WTC11 (cell line): Measurements from ENCODE around the gene TMC1. TPM values are rescaled to one million over a fixed set of nuclear protein-coding genes. Genes with fewer than 3 reads are reported as not detected.

Source experiments
- ATAC-seq: fragments of 200-7000 bp; cut with Tn5 transposase; 2 replicates; pipeline ENCODE4 v1.10.0; 2021; ENCODE audit warnings: mild to moderate bottlenecking, moderate library complexity
- CTCF ChIA-PET: fragments of 300-600 bp; sonication (Branson Sonifier 250); formaldehyde crosslinking; loops from one replicate; lab custom pipeline; 2021; ENCODE audit warnings: antibody characterized with exemption; lab: Charles Lee
- POLR2A ChIA-PET: fragments of 350-600 bp; sonication (Branson Sonifier 250); formaldehyde crosslinking; loops from one replicate; lab custom pipeline; 2021; ENCODE audit warnings: antibody characterized with exemption; lab: Charles Lee
- DNase-seq: peaks from one replicate; pipeline ENCODE4 v3.0.0; 2021; ENCODE audit warnings: low spot score
- H3K27ac Mint-ChIP-seq: 2 replicates; pipeline ENCODE4 v1.8.0; 2021; ENCODE audit warnings: mixed read lengths
- H3K27me3 Mint-ChIP-seq: 2 replicates; pipeline ENCODE4 v1.8.0; 2021; ENCODE audit warnings: low read depth, mild to moderate bottlenecking, moderate library complexity, mixed read lengths
- H3K36me3 Mint-ChIP-seq: 2 replicates; pipeline ENCODE4 v1.8.0; 2021; ENCODE audit warnings: mixed read lengths
- H3K4me1 Mint-ChIP-seq: 2 replicates; pipeline ENCODE4 v1.8.0; 2022; ENCODE audit warnings: mixed read lengths
- H3K4me3 Mint-ChIP-seq: 2 replicates; pipeline ENCODE4 v1.8.0; 2021; ENCODE audit warnings: mild to moderate bottlenecking, moderate library complexity, mixed read lengths
- H3K9me3 Mint-ChIP-seq: 2 replicates; pipeline ENCODE4 v1.8.0; 2021; ENCODE audit warnings: mixed read lengths
- ATF1 ChIP-seq: sonication (generic); formaldehyde crosslinking; IDR thresholded peaks from 2 replicates; pipeline ENCODE4 v1.8.1; 2023; ENCODE audit warnings: mild to moderate bottlenecking, moderate library complexity, missing genetic modification reagents
- CREM ChIP-seq: sonication (generic); formaldehyde crosslinking; IDR thresholded peaks from 2 replicates; pipeline ENCODE4 v1.8.1; 2022; ENCODE audit warnings: mild to moderate bottlenecking, missing genetic modification reagents, moderate library complexity
- E2F5 ChIP-seq: sonication (generic); formaldehyde crosslinking; IDR thresholded peaks from 2 replicates; pipeline ENCODE4 v1.8.1; 2022; ENCODE audit warnings: mild to moderate bottlenecking, moderate library complexity, missing genetic modification reagents
- ERG ChIP-seq: fragments of 250-450 bp; sonication (Bioruptor Pico); IDR thresholded peaks from 2 replicates; pipeline ENCODE4 v1.8.0; 2021; ENCODE audit warnings: mild to moderate bottlenecking
- FOXP1 ChIP-seq: sonication (generic); formaldehyde crosslinking; IDR thresholded peaks from 2 replicates; pipeline ENCODE4 v1.8.0; 2022; ENCODE audit warnings: missing genetic modification reagents, mild to moderate bottlenecking, moderate library complexity, borderline replicate concordance
- GABPB1 ChIP-seq: sonication (generic); formaldehyde crosslinking; IDR thresholded peaks from 2 replicates; pipeline ENCODE4 v1.8.1; 2023; ENCODE audit warnings: mild to moderate bottlenecking, missing genetic modification reagents
- GRHL2 ChIP-seq: fragments of 250-450 bp; sonication (Bioruptor Pico); IDR thresholded peaks from 2 replicates; pipeline ENCODE4 v1.8.0; 2022; ENCODE audit warnings: mild to moderate bottlenecking, moderate library complexity; ENCODE audit not compliant: insufficient replicate concordance, severe bottlenecking
- IRF1 ChIP-seq: sonication (generic); formaldehyde crosslinking; IDR thresholded peaks from 2 replicates; pipeline ENCODE4 v1.8.0; 2023; ENCODE audit warnings: missing genetic modification reagents
- KAT7 ChIP-seq: sonication (generic); formaldehyde crosslinking; IDR thresholded peaks from 2 replicates; pipeline ENCODE4 v1.8.1; 2023; ENCODE audit warnings: missing genetic modification reagents, mild to moderate bottlenecking, borderline replicate concordance
- TCF7 ChIP-seq: sonication (generic); formaldehyde crosslinking; IDR thresholded peaks from 2 replicates; pipeline ENCODE4 v1.8.0; 2022; ENCODE audit warnings: mild to moderate bottlenecking, low read depth, missing genetic modification reagents, moderate library complexity
- ZNF138 ChIP-seq: sonication (generic); formaldehyde crosslinking; conservative IDR thresholded peaks from 2 replicates; pipeline ENCODE4 v1.8.1; 2022; ENCODE audit warnings: mild to moderate bottlenecking, moderate library complexity, missing genetic modification reagents
- ZNF263 ChIP-seq: sonication (generic); formaldehyde crosslinking; IDR thresholded peaks from 2 replicates; pipeline ENCODE4 v1.8.1; 2022; ENCODE audit warnings: low read depth, mild to moderate bottlenecking, moderate library complexity, missing genetic modification reagents
- total RNA-seq: library from RNA; stranded (reverse); gene quantifications from 3 replicates; pipeline ENCODE4 v1.2.3, GENCODE V29; 2021
- TF ChIP-seq, protein P1 (sequence below): sonication (generic); formaldehyde crosslinking; IDR thresholded peaks from 2 replicates; pipeline ENCODE4 v1.8.0; 2022; ENCODE audit warnings: mild to moderate bottlenecking, missing genetic modification reagents
- TF ChIP-seq, protein P2 (sequence below): sonication (generic); formaldehyde crosslinking; IDR thresholded peaks from 2 replicates; pipeline ENCODE4 v1.8.1; 2023; ENCODE audit warnings: mild to moderate bottlenecking, missing genetic modification reagents, moderate library complexity
- TF ChIP-seq, protein P3 (sequence below): fragments of 200-600 bp; IDR thresholded peaks from 2 replicates; pipeline ENCODE4 v1.8.0; 2022; ENCODE audit warnings: antibody characterized with exemption
- TF ChIP-seq, protein P4 (sequence below): sonication (generic); formaldehyde crosslinking; IDR thresholded peaks from 2 replicates; pipeline ENCODE4 v1.8.1; 2023; ENCODE audit warnings: mild to moderate bottlenecking, missing genetic modification reagents
- TF ChIP-seq, protein P5 (sequence below): fragments of 250-450 bp; sonication (Bioruptor Pico); IDR thresholded peaks from 2 replicates; pipeline ENCODE4 v1.9.0; 2021; ENCODE audit warnings: moderate library complexity, mild to moderate bottlenecking, inconsistent platforms, borderline replicate concordance
- TF ChIP-seq, protein P6 (sequence below): sonication (generic); formaldehyde crosslinking; IDR thresholded peaks from 2 replicates; pipeline ENCODE4 v1.8.1; 2023; ENCODE audit warnings: mild to moderate bottlenecking, moderate library complexity, missing genetic modification reagents
- TF ChIP-seq, protein P7 (sequence below): fragments of 250-450 bp; sonication (Bioruptor Pico); conservative IDR thresholded peaks from 2 replicates; pipeline ENCODE4 v1.9.0; 2021; ENCODE audit warnings: mild to moderate bottlenecking
- TF ChIP-seq, protein P8 (sequence below): sonication (generic); formaldehyde crosslinking; IDR thresholded peaks from 2 replicates; pipeline ENCODE4 v1.8.1; 2022; ENCODE audit warnings: low read depth, mild to moderate bottlenecking, moderate library complexity, missing genetic modification reagents, borderline replicate concordance

Gene TMC1
- total RNA-seq, 1 experiment from 2014 or later = 0.31 TPM

DNA sequence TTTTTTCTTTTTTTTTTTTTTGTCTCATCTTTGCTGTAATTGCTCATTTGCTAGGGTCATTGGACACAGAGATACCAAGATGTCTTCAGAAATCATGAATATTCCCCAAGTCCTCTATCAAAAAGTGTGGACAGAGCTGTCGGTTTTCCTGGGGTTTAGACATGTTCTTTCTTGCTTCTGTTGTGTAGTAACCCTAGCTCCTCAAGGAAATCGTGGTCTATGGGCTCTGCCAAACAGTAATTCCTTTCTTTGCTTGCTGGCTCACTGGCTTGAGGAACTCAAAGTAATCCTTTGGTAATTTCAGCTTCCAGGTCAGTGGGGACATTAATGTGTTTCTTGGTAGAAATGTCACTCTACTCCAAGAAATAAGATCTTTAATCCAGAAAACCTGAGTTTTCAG is 101.7 kb downstream of the TMC1 start (continued):
- TF ChIP-seq ERG (CRISPR knock-in tag) = no peak
- no peak for TF ChIP-seq GABPB1 (CRISPR knock-in tag)
- TF ChIP-seq, protein P1, sequence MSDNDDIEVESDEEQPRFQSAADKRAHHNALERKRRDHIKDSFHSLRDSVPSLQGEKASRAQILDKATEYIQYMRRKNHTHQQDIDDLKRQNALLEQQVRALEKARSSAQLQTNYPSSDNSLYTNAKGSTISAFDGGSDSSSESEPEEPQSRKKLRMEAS (CRISPR knock-in tag) = no peak
- TF ChIP-seq FOXP1 (CRISPR knock-in tag) = no peak
- no peak for TF ChIP-seq CREM (CRISPR knock-in tag)
- TF ChIP-seq KAT7 (CRISPR knock-in tag) = no peak
- TF ChIP-seq GRHL2 (CRISPR knock-in tag) = no peak
- TF ChIP-seq ZNF138 (CRISPR knock-in tag) = no peak
- TF ChIP-seq E2F5 (CRISPR knock-in tag) = no peak
- TF ChIP-seq, protein P2, sequence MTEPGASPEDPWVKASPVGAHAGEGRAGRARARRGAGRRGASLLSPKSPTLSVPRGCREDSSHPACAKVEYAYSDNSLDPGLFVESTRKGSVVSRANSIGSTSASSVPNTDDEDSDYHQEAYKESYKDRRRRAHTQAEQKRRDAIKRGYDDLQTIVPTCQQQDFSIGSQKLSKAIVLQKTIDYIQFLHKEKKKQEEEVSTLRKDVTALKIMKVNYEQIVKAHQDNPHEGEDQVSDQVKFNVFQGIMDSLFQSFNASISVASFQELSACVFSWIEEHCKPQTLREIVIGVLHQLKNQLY = no peak
- no peak for TF ChIP-seq IRF1
- TF ChIP-seq, protein P3, sequence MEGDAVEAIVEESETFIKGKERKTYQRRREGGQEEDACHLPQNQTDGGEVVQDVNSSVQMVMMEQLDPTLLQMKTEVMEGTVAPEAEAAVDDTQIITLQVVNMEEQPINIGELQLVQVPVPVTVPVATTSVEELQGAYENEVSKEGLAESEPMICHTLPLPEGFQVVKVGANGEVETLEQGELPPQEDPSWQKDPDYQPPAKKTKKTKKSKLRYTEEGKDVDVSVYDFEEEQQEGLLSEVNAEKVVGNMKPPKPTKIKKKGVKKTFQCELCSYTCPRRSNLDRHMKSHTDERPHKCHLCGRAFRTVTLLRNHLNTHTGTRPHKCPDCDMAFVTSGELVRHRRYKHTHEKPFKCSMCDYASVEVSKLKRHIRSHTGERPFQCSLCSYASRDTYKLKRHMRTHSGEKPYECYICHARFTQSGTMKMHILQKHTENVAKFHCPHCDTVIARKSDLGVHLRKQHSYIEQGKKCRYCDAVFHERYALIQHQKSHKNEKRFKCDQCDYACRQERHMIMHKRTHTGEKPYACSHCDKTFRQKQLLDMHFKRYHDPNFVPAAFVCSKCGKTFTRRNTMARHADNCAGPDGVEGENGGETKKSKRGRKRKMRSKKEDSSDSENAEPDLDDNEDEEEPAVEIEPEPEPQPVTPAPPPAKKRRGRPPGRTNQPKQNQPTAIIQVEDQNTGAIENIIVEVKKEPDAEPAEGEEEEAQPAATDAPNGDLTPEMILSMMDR = no peak
- no peak for TF ChIP-seq ATF1 (CRISPR knock-in tag)

- DNase-seq (no peak), ATAC-seq (no peak)
- ChIA-PET POLR2A (interaction anchor here (0.7 to 1.0 kb wide), 3 partner anchors 71 to 196 kb away, joined by 4 to 5 read pairs (median 4); no protein-coding TSS in a partner anchor), CTCF (no interaction called here)
- Mint-ChIP-seq H3K4me1 (peaks cover 11% of the 10 kb centered on the region), H3K4me3 (no peak overlapping the region), H3K9me3 (peaks cover 23% of the 10 kb centered on the region), H3K27me3 (no peaks in the 10 kb centered on the region), H3K27ac (no peak overlapping the region), H3K36me3 (peaks cover 7% of the 10 kb centered on the region)
- TF ChIP-seq, protein P4, sequence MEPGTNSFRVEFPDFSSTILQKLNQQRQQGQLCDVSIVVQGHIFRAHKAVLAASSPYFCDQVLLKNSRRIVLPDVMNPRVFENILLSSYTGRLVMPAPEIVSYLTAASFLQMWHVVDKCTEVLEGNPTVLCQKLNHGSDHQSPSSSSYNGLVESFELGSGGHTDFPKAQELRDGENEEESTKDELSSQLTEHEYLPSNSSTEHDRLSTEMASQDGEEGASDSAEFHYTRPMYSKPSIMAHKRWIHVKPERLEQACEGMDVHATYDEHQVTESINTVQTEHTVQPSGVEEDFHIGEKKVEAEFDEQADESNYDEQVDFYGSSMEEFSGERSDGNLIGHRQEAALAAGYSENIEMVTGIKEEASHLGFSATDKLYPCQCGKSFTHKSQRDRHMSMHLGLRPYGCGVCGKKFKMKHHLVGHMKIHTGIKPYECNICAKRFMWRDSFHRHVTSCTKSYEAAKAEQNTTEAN (CRISPR knock-in tag) = no peak
- TF ChIP-seq TCF7 = no peak
- TF ChIP-seq, protein P5, sequence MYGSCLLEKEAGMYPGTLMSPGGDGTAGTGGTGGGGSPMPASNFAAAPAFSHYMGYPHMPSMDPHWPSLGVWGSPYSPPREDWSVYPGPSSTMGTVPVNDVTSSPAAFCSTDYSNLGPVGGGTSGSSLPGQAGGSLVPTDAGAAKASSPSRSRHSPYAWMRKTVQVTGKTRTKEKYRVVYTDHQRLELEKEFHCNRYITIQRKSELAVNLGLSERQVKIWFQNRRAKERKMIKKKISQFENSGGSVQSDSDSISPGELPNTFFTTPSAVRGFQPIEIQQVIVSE (CRISPR knock-in tag) = no peak
- no peak for TF ChIP-seq ZNF263
- TF ChIP-seq ERG (CRISPR knock-in tag) = no peak
- TF ChIP-seq, protein P6, sequence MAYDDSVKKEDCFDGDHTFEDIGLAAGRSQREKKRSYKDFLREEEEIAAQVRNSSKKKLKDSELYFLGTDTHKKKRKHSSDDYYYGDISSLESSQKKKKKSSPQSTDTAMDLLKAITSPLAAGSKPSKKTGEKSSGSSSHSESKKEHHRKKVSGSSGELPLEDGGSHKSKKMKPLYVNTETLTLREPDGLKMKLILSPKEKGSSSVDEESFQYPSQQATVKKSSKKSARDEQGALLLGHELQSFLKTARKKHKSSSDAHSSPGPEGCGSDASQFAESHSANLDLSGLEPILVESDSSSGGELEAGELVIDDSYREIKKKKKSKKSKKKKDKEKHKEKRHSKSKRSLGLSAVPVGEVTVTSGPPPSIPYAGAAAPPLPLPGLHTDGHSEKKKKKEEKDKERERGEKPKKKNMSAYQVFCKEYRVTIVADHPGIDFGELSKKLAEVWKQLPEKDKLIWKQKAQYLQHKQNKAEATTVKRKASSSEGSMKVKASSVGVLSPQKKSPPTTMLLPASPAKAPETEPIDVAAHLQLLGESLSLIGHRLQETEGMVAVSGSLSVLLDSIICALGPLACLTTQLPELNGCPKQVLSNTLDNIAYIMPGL (CRISPR knock-in tag) = no peak
- TF ChIP-seq, protein P7, sequence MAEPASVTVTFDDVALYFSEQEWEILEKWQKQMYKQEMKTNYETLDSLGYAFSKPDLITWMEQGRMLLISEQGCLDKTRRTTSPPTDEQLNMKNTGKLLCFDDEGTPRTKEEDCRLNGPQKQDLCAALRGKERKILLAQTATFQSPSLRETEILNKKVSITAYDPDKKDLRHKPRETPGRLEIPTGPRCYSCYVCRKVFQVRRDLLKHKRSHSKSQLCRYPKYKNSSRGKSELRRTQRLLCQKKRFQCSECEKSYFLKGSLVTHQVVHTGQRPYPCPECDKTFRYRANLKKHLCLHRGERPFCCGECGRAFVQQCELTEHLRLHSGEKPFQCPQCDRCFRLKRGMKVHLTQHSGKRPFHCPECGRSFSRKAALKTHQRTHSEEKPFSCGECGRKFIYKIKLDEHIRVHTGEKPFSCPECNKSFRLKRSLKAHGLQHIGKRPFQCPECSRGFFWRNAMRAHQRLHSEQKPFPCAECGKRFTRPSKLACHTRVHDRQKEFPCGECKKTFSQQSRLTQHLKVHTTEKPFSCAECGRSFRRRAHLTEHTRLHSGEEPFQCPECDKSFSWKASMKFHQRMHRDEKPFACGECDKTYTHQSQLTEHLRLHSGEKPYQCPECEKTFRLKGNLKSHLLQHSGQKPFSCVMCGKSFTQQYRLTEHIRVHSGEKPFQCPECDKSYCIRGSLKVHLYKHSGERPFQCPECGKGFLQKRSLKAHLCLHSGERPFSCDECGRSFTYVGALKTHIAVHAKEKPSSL (CRISPR knock-in tag) = no peak
- TF ChIP-seq, protein P8, sequence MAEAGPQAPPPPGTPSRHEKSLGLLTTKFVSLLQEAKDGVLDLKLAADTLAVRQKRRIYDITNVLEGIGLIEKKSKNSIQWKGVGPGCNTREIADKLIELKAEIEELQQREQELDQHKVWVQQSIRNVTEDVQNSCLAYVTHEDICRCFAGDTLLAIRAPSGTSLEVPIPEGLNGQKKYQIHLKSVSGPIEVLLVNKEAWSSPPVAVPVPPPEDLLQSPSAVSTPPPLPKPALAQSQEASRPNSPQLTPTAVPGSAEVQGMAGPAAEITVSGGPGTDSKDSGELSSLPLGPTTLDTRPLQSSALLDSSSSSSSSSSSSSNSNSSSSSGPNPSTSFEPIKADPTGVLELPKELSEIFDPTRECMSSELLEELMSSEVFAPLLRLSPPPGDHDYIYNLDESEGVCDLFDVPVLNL (CRISPR knock-in tag) = no peak
These were observed 105.7 kb downstream of the TMC1 start for GRCh38 chr9:72627147-72627546.
